Spleen (tissue), 7 donors: ENCODE results near the gene PMVK.

Source experiments
- CTCF ChIP-seq, 11 experiments: fragments of 200-600 bp in 7 of 11; fragments of 450-650 bp in 4 of 11; sonication (generic) in 4 of 11; IDR thresholded peaks in 8 of 11; conservative IDR thresholded peaks in 3 of 11; 1 replicate in 7 of 11; 2 replicates in 4 of 11; pipeline versions ENCODE4 v1.4.0 to v1.8.0; 2016 to 2021; ENCODE audit warnings: antibody characterized with exemption in 11 of 11, inconsistent platforms in 4 of 11, mild to moderate bottlenecking in 1 of 11
- POLR2A ChIP-seq, 3 donors: fragments of 450-650 bp; IDR thresholded peaks; one replicate each; pipeline ENCODE4 v1.5.1; 2017; ENCODE audit warnings: antibody characterized with exemption in 3 of 3, mild to moderate bottlenecking in 1 of 3
- donor health status: DM: no; HTN: no; CAD: no; lungs with moderate emphysema.
- donor health status: DM: no; HTN: no; CAD: no.
- donor health status: DM: no; HTN: no; CAD: no.

GRCh38 chr1:154969246-154969645 lies 32.7 kb upstream of the PMVK start:
- TF ChIP-seq POLR2A (IDR thresholded peaks at IDR 0.05), result no peak
- TF ChIP-seq CTCF (IDR thresholded peaks at IDR 0.05 in 8 of 11, conservative IDR thresholded peaks at IDR 0.05 in 3 of 11), result no peak
